CD14-positive monocyte (primary cell): ENCODE measurements around the gene MED26. TPM values are rescaled to one million over a fixed set of nuclear protein-coding genes. Genes with fewer than 3 reads are reported as not detected.

ENCODE experiments used
- DNase-seq, 3 donors: peaks; one replicate each; pipeline ENCODE4 v3.0.0-alpha.2; 2011 to 2022
- H2AFZ ChIP-seq: 2 replicates; pipeline ENCODE4 v1.6.0; 2012; ENCODE audit warnings: mild to moderate bottlenecking, low read depth, low read length, inconsistent platforms; ENCODE audit not compliant: insufficient read depth, poor library complexity, severe bottlenecking
- H3K27ac ChIP-seq, 2 donors: 1 replicate in 1 of 2; 2 replicates in 1 of 2; pipeline ENCODE4 v1.5.1; 2012 to 2013; ENCODE audit warnings: low read length in 2 of 2, control low read depth in 1 of 2, inconsistent platforms in 1 of 2, low read depth in 1 of 2, mild to moderate bottlenecking in 1 of 2
- H3K27me3 ChIP-seq, 2 donors: one replicate each; pipeline versions ENCODE4 v1.6.0 to v1.6.1; 2011 to 2013; ENCODE audit warnings: low read length in 2 of 2; ENCODE audit not compliant: control insufficient read depth in 2 of 2, insufficient read depth in 2 of 2
- H3K36me3 ChIP-seq, 2 donors: replicated peaks in 1 of 2; 1 replicate in 1 of 2; 2 replicates in 1 of 2; pipeline versions ENCODE4 v1.5.1 to v1.6.1; 2012 to 2013; ENCODE audit warnings: low read length in 2 of 2, control low read depth in 1 of 2, inconsistent platforms in 1 of 2, mild to moderate bottlenecking in 1 of 2; ENCODE audit not compliant: insufficient read depth in 2 of 2, control insufficient read depth in 1 of 2
- H3K4me1 ChIP-seq, 2 donors: 1 replicate in 1 of 2; 2 replicates in 1 of 2; pipeline versions ENCODE4 v1.5.1 to v1.6.1; 2012 to 2013; ENCODE audit warnings: low read length in 2 of 2, control low read depth in 1 of 2, inconsistent platforms in 1 of 2, mild to moderate bottlenecking in 1 of 2, moderate library complexity in 1 of 2; ENCODE audit not compliant: insufficient read depth in 2 of 2, control insufficient read depth in 1 of 2
- H3K4me2 ChIP-seq: replicated peaks from 2 replicates; pipeline ENCODE3; 2012; ENCODE audit warnings: low read length, moderate library complexity, mild to moderate bottlenecking; ENCODE audit not compliant: poor library complexity, severe bottlenecking; ENCODE audit errors: extremely low read depth
- H3K4me3 ChIP-seq, 3 experiments: fragments of 200-600 bp in 1 of 3; sonication (generic) in 1 of 3; replicated peaks in 1 of 3; 1 replicate in 2 of 3; 2 replicates in 1 of 3; pipeline ENCODE4 v1.5.1; 2011 to 2013; ENCODE audit warnings: low read length in 3 of 3, mild to moderate bottlenecking in 3 of 3, control low read depth in 2 of 3, low read depth in 2 of 3, inconsistent platforms in 1 of 3, moderate library complexity in 1 of 3
- H3K79me2 ChIP-seq: 2 replicates; pipeline ENCODE4 v1.6.0; 2012; ENCODE audit warnings: mild to moderate bottlenecking, control low read depth, inconsistent platforms, low read length, moderate library complexity; ENCODE audit not compliant: insufficient read depth
- H3K9ac ChIP-seq: 2 replicates; pipeline ENCODE4 v1.6.0; 2017; ENCODE audit warnings: low read length, mild to moderate bottlenecking; ENCODE audit not compliant: insufficient read depth, poor library complexity, severe bottlenecking
- H3K9me3 ChIP-seq, 2 donors: replicated peaks in 1 of 2; 1 replicate in 1 of 2; 2 replicates in 1 of 2; pipeline versions ENCODE4 v1.5.1 to v1.6.1; 2012 to 2013; ENCODE audit warnings: low read length in 2 of 2, control low read depth in 1 of 2; ENCODE audit not compliant: control insufficient read depth in 1 of 2, insufficient read depth in 1 of 2
- H4K20me1 ChIP-seq: 2 replicates; pipeline ENCODE4 v1.6.0; 2012; ENCODE audit warnings: mild to moderate bottlenecking, low read length, control low read depth, moderate library complexity; ENCODE audit not compliant: insufficient read depth
- H3K27ac Mint-ChIP-seq, 7 donors: one replicate each; pipeline ENCODE4 v1.8.0; 2020; ENCODE audit warnings: mild to moderate bottlenecking in 7 of 7, mixed read lengths in 7 of 7, moderate library complexity in 6 of 7, inconsistent platforms in 2 of 7
- H3K27me3 Mint-ChIP-seq, 3 donors: one replicate each; pipeline ENCODE4 v1.8.0; 2021 to 2022; ENCODE audit warnings: low read depth in 3 of 3, mild to moderate bottlenecking in 3 of 3, mixed read lengths in 3 of 3, moderate library complexity in 3 of 3, inconsistent platforms in 1 of 3
- H3K36me3 Mint-ChIP-seq, 2 donors: one replicate each; pipeline ENCODE4 v1.8.0; 2020; ENCODE audit warnings: mixed read lengths in 2 of 2, inconsistent platforms in 1 of 2, mild to moderate bottlenecking in 1 of 2
- H3K4me1 Mint-ChIP-seq: one replicate; pipeline ENCODE4 v1.8.0; 2020; ENCODE audit warnings: mild to moderate bottlenecking, mixed read lengths
- H3K4me3 Mint-ChIP-seq, 2 donors: one replicate each; pipeline ENCODE4 v1.8.0; 2020; ENCODE audit warnings: mild to moderate bottlenecking in 2 of 2, mixed read lengths in 2 of 2, moderate library complexity in 1 of 2
- H3K9me3 Mint-ChIP-seq, 7 donors: one replicate each; pipeline ENCODE4 v1.8.0; 2020 to 2022; ENCODE audit warnings: mixed read lengths in 7 of 7, mild to moderate bottlenecking in 6 of 7, moderate library complexity in 6 of 7, inconsistent platforms in 2 of 7
- WGBS: methylation state at CpG from one replicate; pipeline ENCODE4 v1.1.5; 2013; ENCODE audit warnings: missing lambda C conversion rate; ENCODE audit not compliant: insufficient coverage; 5-methylcytosine and 5-hydroxymethylcytosine counted together
- intact Hi-C, 2 donors: fragments of 100-400 bp; cut with micrococcal nuclease; formaldehyde crosslinking; loops; one replicate each; pipeline versions ENCODE4 v1.15.0 to v1.15.1; 2023
- polyA plus RNA-seq, 3 donors: library from polyadenylated mRNA; depleted of rRNA in 1 of 3; unstranded in 2 of 3; stranded (reverse) in 1 of 3; fragments of 300-500 nt in 2 of 3; fragments of >200 nt in 1 of 3; fragmentation: Illumina TruSeq in 2 of 3; gene quantifications; 1 replicate in 2 of 3; 2 replicates in 1 of 3; pipeline ENCODE4 v1.2.3, GENCODE V29; 2012 to 2021
- TF ChIP-seq, protein P1 (sequence below): fragments of 200-600 bp; IDR thresholded peaks from one replicate; pipeline ENCODE4 v1.8.0; 2022; ENCODE audit warnings: antibody characterized with exemption, mild to moderate bottlenecking

MED26 gene
- polyA plus RNA-seq, 3 donors: 1.1 to 7.1 (median 2.1) TPM

DNA sequence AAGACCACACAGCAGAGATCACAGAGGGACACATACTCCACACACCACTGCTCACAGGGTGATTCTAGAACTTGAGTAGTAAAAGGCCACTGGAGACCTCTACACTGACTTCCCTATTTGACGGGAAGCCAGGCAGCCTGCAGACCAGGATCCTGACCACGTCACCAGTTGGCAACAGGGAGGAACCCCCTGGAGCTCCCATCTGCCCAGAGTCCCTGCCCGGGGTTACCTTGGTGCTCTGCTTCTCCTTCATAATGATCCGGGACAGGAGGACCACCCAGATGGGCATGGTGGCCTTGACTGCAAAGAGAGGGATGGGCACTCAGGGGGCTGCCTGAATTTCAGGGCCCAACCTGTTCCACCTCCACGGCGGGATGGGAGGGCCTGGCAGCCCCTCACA is 56.7 kb downstream of the MED26 start:
- Mint-ChIP-seq H3K36me3 (peaks cover 52 to 68% of the 10 kb centered on the region in 2 donors), H3K27me3 (peaks cover 0 to 1% (median 0%) of the 10 kb centered on the region in 3 donors), H3K9me3 (peaks cover 0 to 3% (median 0%) of the 10 kb centered on the region in 7 donors), H3K27ac (peak overlapping the region; percentile 82 to 98 (median 86)), H3K4me3 (peak overlapping the region; percentile 83 to 93), H3K4me1 (peaks cover 33% of the 10 kb centered on the region)
- H3K9me3 ChIP-seq: no peaks in the 10 kb centered on the region
- peak overlapping the region; percentile 61 to 99 (median 86) for H3K4me3 ChIP-seq
- intact Hi-C loops: loop anchor here (2.0 to 5.0 kb wide), 4 partner anchors 28 to 56 kb away; partner anchors contain the start of genes CHERP (in 1 of the 2) and MED26 (in 1 of the 2)
- peaks cover 30 to 39% of the 10 kb centered on the region in 2 donors for H3K4me1 ChIP-seq
- peak overlapping the region; percentile 57 to 88 for H3K27ac ChIP-seq
- 2% methylated on average over 6 of the region's 6 CpGs for WGBS
- H3K9ac ChIP-seq: peak overlapping the region; percentile 83
- TF ChIP-seq, protein P1, sequence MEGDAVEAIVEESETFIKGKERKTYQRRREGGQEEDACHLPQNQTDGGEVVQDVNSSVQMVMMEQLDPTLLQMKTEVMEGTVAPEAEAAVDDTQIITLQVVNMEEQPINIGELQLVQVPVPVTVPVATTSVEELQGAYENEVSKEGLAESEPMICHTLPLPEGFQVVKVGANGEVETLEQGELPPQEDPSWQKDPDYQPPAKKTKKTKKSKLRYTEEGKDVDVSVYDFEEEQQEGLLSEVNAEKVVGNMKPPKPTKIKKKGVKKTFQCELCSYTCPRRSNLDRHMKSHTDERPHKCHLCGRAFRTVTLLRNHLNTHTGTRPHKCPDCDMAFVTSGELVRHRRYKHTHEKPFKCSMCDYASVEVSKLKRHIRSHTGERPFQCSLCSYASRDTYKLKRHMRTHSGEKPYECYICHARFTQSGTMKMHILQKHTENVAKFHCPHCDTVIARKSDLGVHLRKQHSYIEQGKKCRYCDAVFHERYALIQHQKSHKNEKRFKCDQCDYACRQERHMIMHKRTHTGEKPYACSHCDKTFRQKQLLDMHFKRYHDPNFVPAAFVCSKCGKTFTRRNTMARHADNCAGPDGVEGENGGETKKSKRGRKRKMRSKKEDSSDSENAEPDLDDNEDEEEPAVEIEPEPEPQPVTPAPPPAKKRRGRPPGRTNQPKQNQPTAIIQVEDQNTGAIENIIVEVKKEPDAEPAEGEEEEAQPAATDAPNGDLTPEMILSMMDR: no peak
- H3K79me2 ChIP-seq: peaks cover 61% of the 10 kb centered on the region
- H4K20me1 ChIP-seq: peaks cover 45% of the 10 kb centered on the region
- no peaks in the 10 kb centered on the region for H3K27me3 ChIP-seq
- peak; percentile 66 to 86 (median 68) for DNase-seq
- peak overlapping the region; percentile 77 for H2AFZ ChIP-seq
- H3K4me2 ChIP-seq: peak overlapping the region; percentile 97
- peaks cover 32 to 69% of the 10 kb centered on the region in 2 donors for H3K36me3 ChIP-seq

DNA sequence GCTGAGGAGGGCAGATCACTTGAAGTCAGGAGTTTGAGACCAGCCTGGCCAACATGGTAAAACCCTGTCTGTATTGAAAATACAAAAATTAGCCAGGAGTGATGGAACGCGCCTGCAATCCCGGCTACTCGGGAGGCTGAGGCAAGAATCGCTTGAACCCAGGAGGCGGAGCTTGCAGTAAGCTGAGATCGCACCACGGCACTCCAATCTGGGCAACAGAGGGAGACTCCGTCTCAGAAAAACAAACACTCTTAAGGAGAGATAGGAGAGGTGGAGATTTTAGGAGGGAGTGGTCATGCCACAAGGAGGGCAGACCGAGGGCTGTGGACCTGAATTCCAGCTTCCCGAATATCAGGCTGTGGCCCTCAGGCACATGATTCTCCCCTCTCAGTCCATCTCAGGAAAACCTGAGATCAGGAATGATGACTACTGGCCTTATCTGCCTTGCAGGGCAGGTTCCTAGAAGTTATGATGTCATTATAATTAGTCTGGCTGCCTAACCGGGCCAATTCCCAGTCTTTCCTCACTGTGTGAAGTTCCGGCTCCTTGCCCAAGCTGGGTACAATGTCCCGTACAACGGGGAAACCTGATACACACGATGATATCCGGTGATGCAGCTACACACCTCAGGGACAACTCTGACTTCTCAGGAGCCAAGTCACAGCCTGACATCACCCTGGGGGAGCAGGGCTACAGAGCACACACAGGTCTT is 58.2 kb downstream of the MED26 start:
- peaks cover 32 to 65% of the 10 kb centered on the region in 2 donors for H3K36me3 ChIP-seq
- H3K4me1 Mint-ChIP-seq: peaks cover 32% of the 10 kb centered on the region

More for the DNA sequence above, 58.2 kb downstream of the MED26 start:
- Histone ChIP-seq H3K27me3 (no peaks in the 10 kb centered on the region), H3K9ac (no peak overlapping the region), H2AFZ (no peak overlapping the region), H3K79me2 (peaks cover 46% of the 10 kb centered on the region), H3K4me1 (peaks cover 30 to 38% of the 10 kb centered on the region in 2 donors), H3K4me2 (no peak overlapping the region), H3K4me3 (no peak overlapping the region), H4K20me1 (peaks cover 29% of the 10 kb centered on the region), H3K9me3 (no peaks in the 10 kb centered on the region), H3K27ac (peak overlapping the region in 1 of 2 donors; percentile 31)
- Mint-ChIP-seq H3K27me3 (peaks cover 0 to 2% (median 0%) of the 10 kb centered on the region in 3 donors), H3K27ac (peak overlapping the region in 5 of 7 donors; percentile 16 to 70 (median 53)), H3K4me3 (no peak overlapping the region), H3K36me3 (peaks cover 50 to 68% of the 10 kb centered on the region in 2 donors), H3K9me3 (peaks cover 0 to 3% (median 0%) of the 10 kb centered on the region in 7 donors)
- intact Hi-C loops: loop anchor here (2.0 to 5.0 kb wide), 4 partner anchors 27 to 58 kb away; partner anchors contain the start of genes CHERP (in 1 of the 2) and MED26 (in 1 of the 2)
- 96% methylated on average over 13 of the region's 17 CpGs for WGBS
- no peak for DNase-seq
- TF ChIP-seq, protein P1: no peak
